GM18909 (cell line): ENCODE data around the gene CHPF2.

Experiments used
- ATAC-seq: cut with Tn5 transposase; IDR thresholded peaks from one replicate; pipeline ENCODE4 v1.9.1; 2021; ENCODE audit warnings: mild to moderate bottlenecking; ENCODE audit not compliant: unreplicated experiment, poor library complexity

The CHPF2 gene

DNA sequence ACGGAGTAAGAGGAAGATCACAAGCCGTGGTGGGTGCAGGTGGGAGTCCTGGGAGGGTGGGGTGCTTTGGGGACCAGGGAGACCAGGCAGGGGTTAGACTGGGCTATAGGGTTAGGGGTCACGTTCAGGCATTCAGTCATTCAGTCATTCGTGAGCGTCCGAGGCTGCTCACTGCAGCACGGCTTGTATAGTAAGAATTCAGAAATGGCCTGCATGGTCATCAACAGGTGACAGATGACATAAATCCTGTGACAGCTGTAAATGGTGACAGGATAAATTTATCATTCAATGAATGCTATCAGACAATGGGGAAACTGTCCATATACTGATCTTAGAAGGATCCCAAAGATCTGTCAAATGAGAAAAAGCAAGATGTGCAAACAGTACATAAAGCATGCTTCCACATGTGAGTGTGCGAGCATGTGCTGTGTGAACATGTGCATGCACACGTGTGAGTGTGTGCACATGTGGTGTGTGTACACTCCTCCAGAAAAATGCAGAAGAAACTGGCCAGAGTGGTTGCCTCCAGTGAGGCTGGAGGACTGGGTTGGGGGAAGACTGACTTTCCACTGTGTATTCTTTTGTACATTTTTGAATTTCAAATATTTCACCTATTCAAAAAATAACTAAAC lies 48.2 kb downstream of the CHPF2 start:
- no peak for ATAC-seq

DNA sequence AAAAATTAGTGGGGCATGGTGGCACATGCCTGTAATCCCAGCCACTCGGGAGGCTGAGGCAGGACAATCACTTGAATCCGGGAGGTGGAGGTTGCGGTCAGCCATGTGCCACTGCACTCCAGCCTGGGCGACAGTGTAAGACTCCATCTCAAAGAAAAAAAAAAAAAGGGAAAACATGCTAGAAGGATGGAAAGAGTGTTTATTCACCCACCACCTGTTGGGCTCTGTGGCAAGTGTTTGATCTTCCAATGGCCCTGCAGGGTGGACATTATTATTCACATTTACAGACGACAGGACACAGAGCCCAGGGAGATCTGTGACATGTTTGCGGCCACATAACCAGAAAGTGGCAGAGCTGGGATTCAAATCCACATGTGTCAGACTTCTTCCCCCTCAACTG lies 49.4 kb downstream of the CHPF2 start:
- ATAC-seq = no peak

DNA sequence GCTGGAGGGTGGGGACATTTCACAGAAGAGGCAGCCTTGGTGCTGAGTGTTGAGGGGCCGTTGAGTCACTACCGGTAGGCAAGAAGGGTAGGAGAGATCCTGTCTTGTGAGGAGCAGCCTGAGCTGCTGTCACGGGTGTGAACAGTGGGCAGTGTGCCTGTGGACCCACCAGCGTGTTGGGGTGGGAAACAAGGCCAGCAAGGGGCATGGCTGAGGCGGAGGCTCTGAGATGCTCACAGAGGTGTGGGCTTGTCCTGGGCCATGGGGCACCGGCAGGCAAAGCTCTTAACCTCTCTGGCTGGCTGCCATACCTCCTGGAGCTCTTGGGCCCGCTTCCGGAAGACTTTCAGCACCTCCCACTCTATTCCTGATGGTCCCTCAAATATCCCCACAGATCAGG lies 49.8 kb downstream of the CHPF2 start:
- ATAC-seq = no peak

DNA sequence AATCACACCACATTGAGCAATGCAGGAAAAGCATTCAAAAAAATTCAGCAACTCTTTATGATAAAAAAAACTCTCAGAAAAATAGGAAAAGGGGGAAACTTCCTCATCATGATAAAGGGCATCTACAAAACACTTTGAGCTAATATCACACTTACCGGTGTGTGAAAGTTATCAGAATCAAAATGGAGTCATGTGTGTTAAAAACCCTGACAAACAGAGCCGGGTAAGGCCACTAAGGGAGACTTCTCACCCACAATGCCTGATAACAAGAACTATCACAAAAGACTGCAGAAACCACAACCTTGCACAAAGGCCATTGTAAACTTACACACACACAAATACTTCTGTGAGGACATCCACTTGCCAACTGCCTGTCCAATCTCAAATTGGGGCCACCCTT lies 51.0 kb downstream of the CHPF2 start:
- ATAC-seq = no peak

DNA sequence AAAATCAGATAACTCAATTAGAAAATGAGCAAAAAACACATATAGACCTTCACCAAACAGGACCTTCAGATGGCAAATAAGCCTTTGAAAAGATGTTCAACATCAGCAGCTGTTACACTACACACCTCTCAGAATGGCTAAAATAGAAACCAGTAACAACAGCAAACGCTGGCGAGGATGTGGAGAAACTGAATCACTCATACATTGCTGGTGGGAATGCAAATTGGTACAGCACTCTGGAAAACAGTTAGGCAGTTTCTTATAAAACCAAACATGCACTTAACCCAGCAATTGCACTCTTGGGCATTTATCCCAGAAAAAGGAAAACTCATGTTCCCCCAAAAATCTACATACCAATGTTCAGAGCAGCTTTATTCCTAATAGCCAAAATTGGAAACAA lies 53.9 kb downstream of the CHPF2 start:
- ATAC-seq = no peak
